K562 (cell line): Measurements from ENCODE around the gene ITGAD. TPM values are rescaled to one million over a fixed set of nuclear protein-coding genes. Genes with fewer than 3 reads are reported as not detected.

ENCODE experiments used
- ATAC-seq: fragments of 200-7000 bp; cut with Tn5 transposase; 3 replicates; pipeline ENCODE4 v1.9.1; 2020; ENCODE audit warnings: moderate library complexity
- BruUV-seq: library from RNA; stranded (reverse); fragments of 400-500 nt; replicated peaks from 2 replicates; lab custom pipeline; 2021; lab: Mats Ljungman, UMichigan
- CTCF ChIA-PET: fragments of 300-600 bp; formaldehyde crosslinking; extraction: SDS; loops from one replicate; lab custom pipeline; 2021; ENCODE audit warnings: low intra/inter-chr PET ratio; lab: Yijun Ruan, JAX
- POLR2A ChIA-PET: fragments of 300-600, 350-650 bp; sonication (Branson Sonifier 250); formaldehyde crosslinking; extraction: SDS; loops from one replicate; lab custom pipeline; 2021; ENCODE audit warnings: antibody characterized with exemption, inconsistent platforms; lab: Yijun Ruan, JAX
- DNase-seq, 4 experiments: peaks; one replicate each; pipeline versions ENCODE4 v3.0.0 to v3.0.0-alpha.2; 2011 to 2018; ENCODE audit warnings: low spot score in 3 of 4, mixed read lengths in 3 of 4; ENCODE audit errors: extremely low read depth in 1 of 4
- FAIRE-seq: peaks from 2 replicates; lab custom pipeline; 2011; peaks lifted over from hg19 to GRCh38; lab: Jason Lieb, UNC
- H2AFZ ChIP-seq: 2 replicates; pipeline ENCODE4 v1.6.0; 2011; ENCODE audit warnings: low read depth, low read length, control low read depth, inconsistent platforms
- H3K27ac ChIP-seq: fragments of 200-600 bp; 3 replicates; pipeline ENCODE4 v1.8.0; 2011; ENCODE audit warnings: low read depth, mild to moderate bottlenecking, control low read depth, inconsistent platforms, low read length, moderate library complexity, mixed read lengths; ENCODE audit errors: extremely low read depth
- H3K27me3 ChIP-seq, 2 experiments: fragments of 300-600 bp in 1 of 2; 2 replicates in 1 of 2; 3 replicates in 1 of 2; pipeline versions ENCODE4 v1.6.0 to v1.8.0; 2011; ENCODE audit warnings: inconsistent platforms in 2 of 2, low read length in 2 of 2, mild to moderate bottlenecking in 1 of 2, mixed read lengths in 1 of 2, moderate library complexity in 1 of 2; ENCODE audit not compliant: control insufficient read depth in 2 of 2, insufficient read depth in 2 of 2
- H3K36me3 ChIP-seq: fragments of 300-600 bp; 3 replicates; pipeline ENCODE4 v1.8.0; 2011; ENCODE audit warnings: mild to moderate bottlenecking, low read length, inconsistent platforms; ENCODE audit not compliant: control insufficient read depth, insufficient read depth
- H3K4me1 ChIP-seq, 2 experiments: fragments of 200-600 bp in 1 of 2; replicated peaks in 1 of 2; 2 replicates in 1 of 2; 3 replicates in 1 of 2; pipeline versions ENCODE4 v1.5.1 to v1.8.0; 2011; ENCODE audit warnings: inconsistent platforms in 2 of 2, low read length in 2 of 2, mild to moderate bottlenecking in 1 of 2, mixed read lengths in 1 of 2, moderate library complexity in 1 of 2; ENCODE audit not compliant: control insufficient read depth in 2 of 2, insufficient read depth in 2 of 2
- H3K4me2 ChIP-seq: 2 replicates; pipeline ENCODE4 v1.6.1; 2011; ENCODE audit warnings: low read length, control low read depth, inconsistent platforms, mixed read lengths; ENCODE audit not compliant: insufficient read depth
- H3K4me3 ChIP-seq: fragments of 200-600 bp; sonication (generic), shearing (Covaris generic); 2 replicates; pipeline ENCODE4 v1.5.1; 2016; ENCODE audit warnings: control low read depth, inconsistent platforms
- H3K79me2 ChIP-seq: fragments of 200-600 bp; 3 replicates; pipeline ENCODE4 v1.8.0; 2011; ENCODE audit warnings: low read length, inconsistent platforms; ENCODE audit not compliant: control insufficient read depth, insufficient read depth
- H3K9ac ChIP-seq, 2 experiments: 2 replicates each; pipeline versions ENCODE4 v1.6.0 to v1.6.1; 2011; ENCODE audit warnings: low read depth in 2 of 2, low read length in 2 of 2, control low read depth in 1 of 2, inconsistent platforms in 1 of 2, mild to moderate bottlenecking in 1 of 2, mixed read lengths in 1 of 2; ENCODE audit not compliant: insufficient read depth in 1 of 2
- H3K9me1 ChIP-seq: one replicate; pipeline ENCODE4 v1.6.0; 2011; ENCODE audit warnings: inconsistent platforms, mild to moderate bottlenecking, low read length, moderate library complexity; ENCODE audit not compliant: control insufficient read depth, insufficient read depth
- H3K9me3 ChIP-seq: replicated peaks from 2 replicates; pipeline ENCODE4 v1.5.1; 2011; ENCODE audit warnings: low read depth, low read length, inconsistent platforms; ENCODE audit not compliant: control insufficient read depth, insufficient read depth
- H4K20me1 ChIP-seq: replicated peaks from 2 replicates; pipeline ENCODE4 v1.6.1; 2011; ENCODE audit warnings: low read length, inconsistent platforms, mixed read lengths; ENCODE audit not compliant: control insufficient read depth, insufficient read depth
- ATF7 ChIP-seq: fragments of 450-650 bp; IDR thresholded peaks from 2 replicates; pipeline ENCODE4 v1.7.1; 2014; ENCODE audit warnings: mild to moderate bottlenecking, moderate library complexity
- BRD9 ChIP-seq: fragments of 450-650 bp; IDR thresholded peaks from 2 replicates; pipeline ENCODE4 v1.6.1; 2018; ENCODE audit warnings: low read depth; ENCODE audit not compliant: partially characterized antibody
- FOXP1 ChIP-seq: sonication (generic); formaldehyde crosslinking; IDR thresholded peaks from 2 replicates; pipeline ENCODE4 v1.8.0; 2022; ENCODE audit warnings: mild to moderate bottlenecking, missing genetic modification reagents
- HDAC1 ChIP-seq, 2 experiments: fragments of 450-650 bp; IDR thresholded peaks; 2 replicates each; pipeline ENCODE4 v1.6.1; 2016 to 2017; ENCODE audit warnings: inconsistent platforms in 1 of 2, mild to moderate bottlenecking in 1 of 2, moderate library complexity in 1 of 2
- KDM1A ChIP-seq, 2 experiments: fragments of 450-650 bp; IDR thresholded peaks; 2 replicates each; pipeline ENCODE4 v1.6.1; 2016; ENCODE audit warnings: mild to moderate bottlenecking in 2 of 2
- MAZ ChIP-seq, 2 experiments: fragments of 450-650 bp in 1 of 2; sonication (generic) in 1 of 2; formaldehyde crosslinking; IDR thresholded peaks in 1 of 2; conservative IDR thresholded peaks in 1 of 2; 2 replicates each; pipeline versions ENCODE4 v1.4.0 to v1.5.0; 2020; ENCODE audit warnings: mild to moderate bottlenecking in 1 of 2, missing genetic modification reagents in 1 of 2
- NCOA1 ChIP-seq: fragments of 450-650 bp; IDR thresholded peaks from 2 replicates; pipeline ENCODE4 v1.6.1; 2016; ENCODE audit warnings: low read depth
- PTTG1 ChIP-seq: fragments of 450-650 bp; IDR thresholded peaks from 2 replicates; pipeline ENCODE4 v1.6.1; 2016; ENCODE audit warnings: low read depth, mild to moderate bottlenecking, missing genetic modification characterization, missing compliant biosample characterization
- RBM34 ChIP-seq: fragments of 200-400 bp; formaldehyde crosslinking; IDR thresholded peaks from 2 replicates; pipeline ENCODE4 v1.6.1; 2018; ENCODE audit warnings: low read length, borderline replicate concordance; ENCODE audit not compliant: insufficient read depth
- SREBF2 ChIP-seq: sonication (generic); formaldehyde crosslinking; IDR thresholded peaks from 2 replicates; pipeline ENCODE4 v1.4.0; 2020; ENCODE audit warnings: mild to moderate bottlenecking, missing genetic modification reagents
- TARDBP ChIP-seq: fragments of 450-650 bp; IDR thresholded peaks from 2 replicates; pipeline ENCODE4 v1.6.1; 2016
- YBX1 ChIP-seq: fragments of 450-650 bp; IDR thresholded peaks from 2 replicates; pipeline ENCODE4 v1.7.1; 2016; ENCODE audit warnings: mild to moderate bottlenecking
- ZNF124 ChIP-seq: sonication (generic); formaldehyde crosslinking; IDR thresholded peaks from 2 replicates; pipeline ENCODE4 v1.8.1; 2022; ENCODE audit warnings: missing genetic modification reagents
- WGBS: fragments of 100-300 bp; shearing (Covaris generic); methylation state at CpG from one replicate; pipeline ENCODE4 v1.1.6; 2016; ENCODE audit warnings: low coverage, mixed read lengths; ENCODE audit not compliant: insufficient coverage; ENCODE audit errors: missing lambda C conversion rate; 5-methylcytosine and 5-hydroxymethylcytosine counted together
- in situ Hi-C: fragments of 300-500 bp; cut with MboI; formaldehyde crosslinking; loops from 4 replicates; pipeline ENCODE4 v1.15.0; 2018; ENCODE audit warnings: inconsistent platforms, mixed read lengths
- intact Hi-C: fragments of 100-400 bp; cut with micrococcal nuclease; formaldehyde crosslinking; loops from 2 replicates; pipeline ENCODE4 v1.14.2; 2022
- polyA plus RNA-seq, 8 experiments: library from polyadenylated mRNA; depleted of rRNA in 4 of 8; stranded (reverse) in 5 of 8; unstranded in 3 of 8; fragments of >200 nt; fragmentation: Nextera tagmentation in 2 of 8; fragmentation: Illumina TruSeq in 1 of 8; extraction: Ambion mirVana in 2 of 8; extraction: Trizol in 1 of 8; gene quantifications; 2 replicates each; pipeline versions ENCODE4 v1.2.1 to v1.2.3, GENCODE V29; 2011 to 2014; ENCODE audit warnings: inconsistent platforms in 1 of 8, missing spikeins in 1 of 8
- total RNA-seq, 7 experiments: library from RNA; depleted of rRNA in 6 of 7; stranded (reverse); fragments of >200 nt in 6 of 7; fragmentation: Illumina TruSeq in 2 of 7; extraction: Trizol in 2 of 7; gene quantifications; 2 replicates each; pipeline versions ENCODE4 v1.2.1 to v1.2.3, GENCODE V29; 2011 to 2021; ENCODE audit warnings: low replicate concordance in 1 of 7
- TF ChIP-seq, protein P1 (sequence below): IDR thresholded peaks from 2 replicates; pipeline ENCODE4 v1.6.1; 2011; ENCODE audit not compliant: insufficient read length; ENCODE audit errors: extremely low read depth
- TF ChIP-seq, protein P2 (sequence below): fragments of 250-450 bp; sonication (Bioruptor Pico); IDR thresholded peaks from 2 replicates; pipeline ENCODE4 v1.9.0; 2021; ENCODE audit warnings: mild to moderate bottlenecking, inconsistent platforms
- TF ChIP-seq, protein P3 (sequence below): sonication (generic); formaldehyde crosslinking; IDR thresholded peaks from 2 replicates; pipeline ENCODE4 v1.8.0; 2022; ENCODE audit warnings: missing genetic modification reagents, mild to moderate bottlenecking, moderate library complexity, borderline replicate concordance
- TF ChIP-seq, protein P4 (sequence below): fragments of 150-350 bp; IDR thresholded peaks from 2 replicates; pipeline ENCODE4 v1.6.1; 2014; ENCODE audit warnings: low read depth, mild to moderate bottlenecking, low read length, borderline replicate concordance

The ITGAD gene
- total and polyA plus RNA-seq, 9 of the 15 experiments (the other 6 are each of a cell fraction or from before 2014, with no cell fraction given), result not detected

DNA sequence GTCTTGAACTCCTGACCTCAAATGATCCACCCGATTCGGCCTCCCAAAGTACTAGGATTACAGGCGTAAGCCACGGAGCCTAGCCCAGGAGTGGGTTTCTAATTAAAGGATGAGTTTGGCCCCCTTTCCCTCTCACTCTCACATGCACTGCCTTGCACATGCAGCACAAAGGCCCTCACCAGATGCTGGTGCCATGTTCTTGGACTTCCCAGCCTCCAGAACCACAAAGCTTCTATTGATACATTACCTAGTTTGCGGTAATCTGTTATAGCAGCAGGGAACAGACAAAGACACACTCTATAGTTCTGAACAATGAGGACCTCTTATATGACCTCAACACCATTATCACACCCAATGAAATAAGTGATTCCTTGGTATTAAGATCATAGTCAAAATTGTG, 17.9 kb upstream of the ITGAD start:
- no peaks in the 10 kb centered on the region for H3K36me3 ChIP-seq
- BruUV-seq, result no TSS peak
- H2AFZ ChIP-seq, result no peak overlapping the region
- in situ Hi-C loops, result no loop called here
- H3K4me2 ChIP-seq, result no peak overlapping the region
- H3K9me1 ChIP-seq, result no peaks in the 10 kb centered on the region
- peaks cover 16 to 40% of the 10 kb centered on the region in 2 experiments; a peak in 4 of 5 replicates for H3K27me3 ChIP-seq
- DNase-seq (no peak), ATAC-seq (no peak), FAIRE-seq (no peak)
- no peak overlapping the region for H3K9ac ChIP-seq
- no peaks in the 10 kb centered on the region for H3K9me3 ChIP-seq
- ChIA-PET POLR2A (no interaction called here), CTCF (no interaction called here)
- H3K4me3 ChIP-seq, result no peak overlapping the region
- intact Hi-C loops, result no loop called here
- H3K79me2 ChIP-seq, result no peaks in the 10 kb centered on the region
- peaks cover 0 to 15% of the 10 kb centered on the region in 2 experiments; a peak in 1 of 5 replicates for H3K4me1 ChIP-seq
- 1% methylated on average over 5 of the region's 5 CpGs for WGBS
- H3K27ac ChIP-seq, result no peak overlapping the region
- H4K20me1 ChIP-seq, result no peaks in the 10 kb centered on the region
- TF ChIP-seq YBX1 (no peak), ZNF124 (no peak), TARDBP (no peak), ATF7 (no peak), PTTG1 (no peak), KDM1A (IDR thresholded peaks at IDR 0.05) (no peak), SREBF2 (CRISPR knock-in tag) (no peak), MAZ (CRISPR knock-in tag; conservative IDR thresholded peaks at IDR 0.05 in 1 of 2, IDR thresholded peaks at IDR 0.05 in 1 of 2) (no peak), RBM34 (no peak), HDAC1 (IDR thresholded peaks at IDR 0.05) (no peak), NCOA1 (no peak), BRD9 (no peak), FOXP1 (CRISPR knock-in tag) (no peak)
- TF ChIP-seq, protein P1, sequence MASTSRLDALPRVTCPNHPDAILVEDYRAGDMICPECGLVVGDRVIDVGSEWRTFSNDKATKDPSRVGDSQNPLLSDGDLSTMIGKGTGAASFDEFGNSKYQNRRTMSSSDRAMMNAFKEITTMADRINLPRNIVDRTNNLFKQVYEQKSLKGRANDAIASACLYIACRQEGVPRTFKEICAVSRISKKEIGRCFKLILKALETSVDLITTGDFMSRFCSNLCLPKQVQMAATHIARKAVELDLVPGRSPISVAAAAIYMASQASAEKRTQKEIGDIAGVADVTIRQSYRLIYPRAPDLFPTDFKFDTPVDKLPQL, result no peak
- TF ChIP-seq, protein P2, sequence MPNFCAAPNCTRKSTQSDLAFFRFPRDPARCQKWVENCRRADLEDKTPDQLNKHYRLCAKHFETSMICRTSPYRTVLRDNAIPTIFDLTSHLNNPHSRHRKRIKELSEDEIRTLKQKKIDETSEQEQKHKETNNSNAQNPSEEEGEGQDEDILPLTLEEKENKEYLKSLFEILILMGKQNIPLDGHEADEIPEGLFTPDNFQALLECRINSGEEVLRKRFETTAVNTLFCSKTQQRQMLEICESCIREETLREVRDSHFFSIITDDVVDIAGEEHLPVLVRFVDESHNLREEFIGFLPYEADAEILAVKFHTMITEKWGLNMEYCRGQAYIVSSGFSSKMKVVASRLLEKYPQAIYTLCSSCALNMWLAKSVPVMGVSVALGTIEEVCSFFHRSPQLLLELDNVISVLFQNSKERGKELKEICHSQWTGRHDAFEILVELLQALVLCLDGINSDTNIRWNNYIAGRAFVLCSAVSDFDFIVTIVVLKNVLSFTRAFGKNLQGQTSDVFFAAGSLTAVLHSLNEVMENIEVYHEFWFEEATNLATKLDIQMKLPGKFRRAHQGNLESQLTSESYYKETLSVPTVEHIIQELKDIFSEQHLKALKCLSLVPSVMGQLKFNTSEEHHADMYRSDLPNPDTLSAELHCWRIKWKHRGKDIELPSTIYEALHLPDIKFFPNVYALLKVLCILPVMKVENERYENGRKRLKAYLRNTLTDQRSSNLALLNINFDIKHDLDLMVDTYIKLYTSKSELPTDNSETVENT (CRISPR knock-in tag), result no peak
- TF ChIP-seq, protein P3, sequence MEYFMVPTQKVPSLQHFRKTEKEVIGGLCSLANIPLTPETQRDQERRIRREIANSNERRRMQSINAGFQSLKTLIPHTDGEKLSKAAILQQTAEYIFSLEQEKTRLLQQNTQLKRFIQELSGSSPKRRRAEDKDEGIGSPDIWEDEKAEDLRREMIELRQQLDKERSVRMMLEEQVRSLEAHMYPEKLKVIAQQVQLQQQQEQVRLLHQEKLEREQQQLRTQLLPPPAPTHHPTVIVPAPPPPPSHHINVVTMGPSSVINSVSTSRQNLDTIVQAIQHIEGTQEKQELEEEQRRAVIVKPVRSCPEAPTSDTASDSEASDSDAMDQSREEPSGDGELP (CRISPR knock-in tag), result no peak
- TF ChIP-seq, protein P4, sequence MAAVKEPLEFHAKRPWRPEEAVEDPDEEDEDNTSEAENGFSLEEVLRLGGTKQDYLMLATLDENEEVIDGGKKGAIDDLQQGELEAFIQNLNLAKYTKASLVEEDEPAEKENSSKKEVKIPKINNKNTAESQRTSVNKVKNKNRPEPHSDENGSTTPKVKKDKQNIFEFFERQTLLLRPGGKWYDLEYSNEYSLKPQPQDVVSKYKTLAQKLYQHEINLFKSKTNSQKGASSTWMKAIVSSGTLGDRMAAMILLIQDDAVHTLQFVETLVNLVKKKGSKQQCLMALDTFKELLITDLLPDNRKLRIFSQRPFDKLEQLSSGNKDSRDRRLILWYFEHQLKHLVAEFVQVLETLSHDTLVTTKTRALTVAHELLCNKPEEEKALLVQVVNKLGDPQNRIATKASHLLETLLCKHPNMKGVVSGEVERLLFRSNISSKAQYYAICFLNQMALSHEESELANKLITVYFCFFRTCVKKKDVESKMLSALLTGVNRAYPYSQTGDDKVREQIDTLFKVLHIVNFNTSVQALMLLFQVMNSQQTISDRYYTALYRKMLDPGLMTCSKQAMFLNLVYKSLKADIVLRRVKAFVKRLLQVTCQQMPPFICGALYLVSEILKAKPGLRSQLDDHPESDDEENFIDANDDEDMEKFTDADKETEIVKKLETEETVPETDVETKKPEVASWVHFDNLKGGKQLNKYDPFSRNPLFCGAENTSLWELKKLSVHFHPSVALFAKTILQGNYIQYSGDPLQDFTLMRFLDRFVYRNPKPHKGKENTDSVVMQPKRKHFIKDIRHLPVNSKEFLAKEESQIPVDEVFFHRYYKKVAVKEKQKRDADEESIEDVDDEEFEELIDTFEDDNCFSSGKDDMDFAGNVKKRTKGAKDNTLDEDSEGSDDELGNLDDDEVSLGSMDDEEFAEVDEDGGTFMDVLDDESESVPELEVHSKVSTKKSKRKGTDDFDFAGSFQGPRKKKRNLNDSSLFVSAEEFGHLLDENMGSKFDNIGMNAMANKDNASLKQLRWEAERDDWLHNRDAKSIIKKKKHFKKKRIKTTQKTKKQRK, result no peak
